Metanephros (tissue), 1 donor: Measurements from ENCODE around the gene VRK3. TPM values are rescaled to one million over a fixed set of nuclear protein-coding genes. Genes with fewer than 3 reads are reported as not detected.

ENCODE experiments used
- total RNA-seq: library from RNA; depleted of rRNA; stranded (reverse); fragments of >200 nt; gene quantifications from one replicate; pipeline ENCODE4 v1.2.3, GENCODE V29; 2014

The VRK3 gene
- total RNA-seq = 32.6 TPM

GRCh38 chr19:50025022-50025793 lies at the start of gene VRK3:
VRK3 (minus strand) TSS chr19:50025372; CDS start chr19:50016162, 9,210 bp downstream.

GRCh38 chr19:50025794-50026549 lies 800 bp upstream of the VRK3 start, which contains the start of gene ZNF473:
ZNF473 (plus strand) TSS chr19:50026005; CDS start chr19:50031083, 5,078 bp downstream.

GRCh38 chr19:49960980-49961379 lies 64.2 kb downstream of the VRK3 start, which contains the start of gene SIGLEC11:
SIGLEC11 (minus strand) TSS chr19:49961172; CDS start chr19:49961081, 91 bp downstream.

GRCh38 chr19:49929121-49929610 lies 96.0 kb downstream of the VRK3 start, which contains the start of the genes ATF5 and NUP62:
ATF5 (plus strand) TSS chr19:49929205; CDS start chr19:49930851, 1,646 bp downstream.
NUP62 (minus strand) TSS chr19:49929504; CDS start chr19:49909807, 19,697 bp downstream.

Other genes with a start within 250 kb of the VRK3 start
- gene FUZ, start 212.1 kb downstream of the VRK3 start, total RNA-seq = 29.6 TPM
- 47.2 TPM for gene MED25, start 207.1 kb downstream of the VRK3 start, total RNA-seq
- gene PTOV1, start 174.2 kb downstream of the VRK3 start, total RNA-seq = 167 TPM
- gene PNKP, start 157.8 kb downstream of the VRK3 start, total RNA-seq = 65.4 TPM
- gene AKT1S1, start 148.0 kb downstream of the VRK3 start, total RNA-seq = 12.1 TPM
- 26.9 TPM for gene TBC1D17, start 147.7 kb downstream of the VRK3 start, total RNA-seq
- 2.2 TPM for gene IL4I1, start 128.5 kb downstream of the VRK3 start, total RNA-seq
- 5.7 TPM for gene ATF5, start 96.2 kb downstream of the VRK3 start, total RNA-seq
- gene NUP62, start 95.9 kb downstream of the VRK3 start, total RNA-seq = 47.2 TPM
- gene SIGLEC11, start 64.2 kb downstream of the VRK3 start, total RNA-seq = 13.3 TPM
- gene ZNF473, start 633 bp upstream of the VRK3 start, total RNA-seq = 8.2 TPM
- not detected for gene IZUMO2, start 137.9 kb upstream of the VRK3 start, total RNA-seq
- 33.0 TPM for gene MYH14, start 178.2 kb upstream of the VRK3 start, total RNA-seq